ENCODE data around the gene HLA-DOB. TPM values are rescaled to one million over a fixed set of nuclear protein-coding genes. Genes with fewer than 3 reads are reported as not detected.

Gene HLA-DOB
- total RNA-seq, 1 donor from 2014 or later = not detected

DNA sequence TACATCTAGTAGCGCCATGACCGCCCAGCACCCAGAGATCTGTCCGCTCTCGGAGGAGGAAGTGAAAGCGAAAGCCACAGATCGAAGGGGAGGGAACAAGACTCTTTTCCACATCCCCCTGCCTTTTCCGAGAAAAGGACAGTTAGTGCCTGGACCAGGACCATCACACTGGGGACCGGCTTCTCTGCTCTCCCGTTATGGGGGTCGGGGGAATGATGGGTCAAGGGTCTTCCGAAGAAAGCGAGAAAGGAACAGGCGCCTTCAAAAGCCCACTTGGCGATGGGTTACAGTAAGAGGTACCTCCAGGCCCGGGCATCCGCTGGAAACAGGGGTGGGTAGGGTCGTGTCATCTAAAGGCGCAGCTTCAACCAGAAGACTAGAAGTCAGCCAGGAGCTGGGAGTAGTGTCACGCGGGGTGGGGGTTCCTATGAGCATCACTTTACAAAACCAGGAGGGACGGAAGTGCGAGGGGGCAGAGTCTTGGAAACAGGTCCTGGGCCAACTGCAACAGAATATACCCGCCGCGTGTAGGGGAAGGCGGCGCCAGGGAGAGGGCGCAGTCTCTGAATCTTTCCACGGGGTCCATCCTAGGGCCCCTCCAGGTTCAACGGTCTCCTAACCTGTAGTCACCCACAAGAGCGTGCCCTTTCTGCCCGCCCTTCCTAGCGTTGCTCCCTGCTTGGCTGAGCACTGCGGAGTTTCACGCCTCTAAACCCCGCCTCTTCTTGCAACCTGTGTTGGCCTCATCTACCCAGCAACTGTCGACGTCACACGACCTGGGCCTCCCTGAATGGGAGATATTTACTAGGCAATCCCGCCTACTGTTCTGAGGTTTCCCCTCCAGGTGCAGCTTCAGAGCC, 27.4 kb upstream of the HLA-DOB start, which contains the start of gene PSMB8:
Gene PSMB8, minus strand, starts transcription at position 69 of the 860 bp plus-strand sequence. Its CDS starts 51 bp downstream, at position 18.
- DNase-seq (ENCODE audit: low spot score) = peak; percentile 96

DNA sequence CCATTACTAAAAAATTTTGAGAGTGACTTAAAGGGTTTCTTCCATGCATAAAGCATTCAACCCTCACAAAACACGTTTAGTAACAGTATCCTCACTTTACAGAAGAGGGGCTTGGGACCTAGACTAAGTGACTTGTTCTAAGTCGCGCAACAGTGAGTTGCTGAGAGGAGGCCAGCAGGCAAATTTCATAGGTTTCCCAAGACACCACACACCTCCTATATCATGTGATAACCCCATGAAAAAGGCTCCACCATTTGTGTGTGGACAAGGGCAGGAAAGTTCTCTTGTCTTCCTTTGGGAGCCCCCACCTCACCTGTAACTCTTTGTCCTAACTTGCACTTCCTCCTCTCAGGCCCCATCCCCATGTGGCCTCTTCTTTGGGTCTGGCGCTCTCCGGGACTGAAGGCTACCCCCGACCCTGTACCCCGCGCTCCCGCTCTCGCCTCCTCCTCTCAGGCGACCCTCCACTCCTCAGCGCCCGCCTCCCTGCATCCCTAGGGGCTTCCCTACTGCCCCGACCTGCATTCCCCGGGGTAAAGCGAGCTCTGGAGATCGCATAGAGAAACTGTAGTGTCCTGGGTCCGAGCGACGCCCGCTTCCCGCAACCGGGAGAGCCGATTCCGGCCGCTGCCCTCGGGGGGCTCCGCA, 26.7 kb upstream of the HLA-DOB start:
- DNase-seq (ENCODE audit: low spot score) = no peak

DNA sequence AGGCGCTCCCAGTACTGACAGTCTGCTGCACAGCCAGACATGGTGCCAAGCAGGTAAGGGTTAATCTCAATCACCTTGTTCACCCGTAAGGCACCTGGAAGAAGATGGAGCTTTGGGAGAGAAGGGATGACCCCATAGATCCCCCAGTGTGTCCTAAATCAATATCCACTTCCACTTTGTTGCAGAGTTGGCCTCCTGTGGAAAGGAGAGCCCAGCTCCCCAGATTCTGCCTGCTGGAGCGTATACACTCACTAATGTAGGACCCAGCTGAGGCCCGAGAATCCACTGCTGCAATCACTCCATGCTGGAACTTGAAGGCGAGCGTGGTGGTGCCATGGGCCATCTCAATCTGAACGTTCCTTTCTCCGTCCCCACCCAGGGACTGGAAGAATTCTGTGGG, 25.9 kb upstream of the HLA-DOB start:
- DNase-seq (ENCODE audit: low spot score) = no peak

DNA sequence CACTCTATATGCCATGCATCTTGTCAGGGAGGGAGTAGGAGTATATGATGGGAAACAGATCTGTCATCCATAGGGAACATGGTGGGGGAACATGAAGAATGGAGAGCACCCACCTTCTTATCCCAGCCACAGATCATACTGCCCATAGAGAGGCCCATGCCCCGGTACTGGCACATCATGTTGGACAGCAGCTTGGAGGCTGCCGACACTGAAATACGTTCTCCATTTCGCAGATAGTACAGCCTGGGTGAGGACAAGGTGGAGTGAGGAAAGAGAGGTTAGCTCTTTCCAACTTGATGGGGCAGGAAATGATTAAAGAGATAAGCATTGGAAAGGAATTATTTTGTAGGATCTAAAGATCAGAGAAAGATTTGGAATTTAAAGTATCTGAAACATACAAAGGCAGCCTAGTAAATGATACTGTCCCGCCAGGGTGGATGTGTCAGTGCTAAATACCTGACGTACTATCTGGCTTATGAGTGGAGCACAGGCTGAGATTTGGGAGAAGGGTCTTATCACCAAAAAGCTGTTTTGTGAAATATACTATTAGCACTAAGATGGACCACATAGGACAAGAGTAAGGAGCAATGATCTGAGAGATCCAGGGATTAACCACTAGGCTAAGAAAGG, 25.3 kb upstream of the HLA-DOB start:
- DNase-seq (ENCODE audit: low spot score) = no peak

GRCh38 chr6:32840604-32841246, 23.9 kb upstream of the HLA-DOB start:
- no peak for DNase-seq (ENCODE audit: low spot score)

DNA sequence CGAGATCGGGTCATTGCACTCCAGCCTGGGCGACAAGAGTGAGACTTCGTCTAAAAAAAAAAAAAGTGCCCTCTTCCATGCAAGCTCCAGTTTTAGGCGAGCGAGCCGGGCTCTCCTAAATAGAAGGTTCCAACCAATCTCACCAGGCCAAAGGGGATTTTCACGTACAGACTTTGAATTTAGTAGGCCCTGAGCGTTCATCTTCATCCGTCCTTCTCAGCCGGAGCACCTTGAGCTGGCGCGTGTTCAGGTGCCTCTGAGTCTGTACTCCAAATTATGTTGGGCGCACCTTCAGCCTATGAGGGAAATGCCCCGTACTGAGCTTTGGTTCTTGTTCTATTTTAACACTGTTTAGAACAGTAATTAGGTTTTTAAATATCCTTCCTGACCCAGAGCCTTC, 22.6 kb upstream of the HLA-DOB start:
- DNase-seq (ENCODE audit: low spot score) = no peak

- DNase-seq (ENCODE audit: low spot score) = peak; percentile 99
These were observed 21.5 kb upstream of the HLA-DOB start, which contains the start of gene TAP2 for GRCh38 chr6:32838114-32838958. TAP2 (minus strand) TSS chr6:32838739; CDS start chr6:32838233, 506 bp downstream.

GRCh38 chr6:32837651-32838113, 20.9 kb upstream of the HLA-DOB start:
- no peak for DNase-seq (ENCODE audit: low spot score)

- DNase-seq (ENCODE audit: low spot score) = no peak
These were observed 20.1 kb upstream of the HLA-DOB start for GRCh38 chr6:32836873-32837272.

DNA sequence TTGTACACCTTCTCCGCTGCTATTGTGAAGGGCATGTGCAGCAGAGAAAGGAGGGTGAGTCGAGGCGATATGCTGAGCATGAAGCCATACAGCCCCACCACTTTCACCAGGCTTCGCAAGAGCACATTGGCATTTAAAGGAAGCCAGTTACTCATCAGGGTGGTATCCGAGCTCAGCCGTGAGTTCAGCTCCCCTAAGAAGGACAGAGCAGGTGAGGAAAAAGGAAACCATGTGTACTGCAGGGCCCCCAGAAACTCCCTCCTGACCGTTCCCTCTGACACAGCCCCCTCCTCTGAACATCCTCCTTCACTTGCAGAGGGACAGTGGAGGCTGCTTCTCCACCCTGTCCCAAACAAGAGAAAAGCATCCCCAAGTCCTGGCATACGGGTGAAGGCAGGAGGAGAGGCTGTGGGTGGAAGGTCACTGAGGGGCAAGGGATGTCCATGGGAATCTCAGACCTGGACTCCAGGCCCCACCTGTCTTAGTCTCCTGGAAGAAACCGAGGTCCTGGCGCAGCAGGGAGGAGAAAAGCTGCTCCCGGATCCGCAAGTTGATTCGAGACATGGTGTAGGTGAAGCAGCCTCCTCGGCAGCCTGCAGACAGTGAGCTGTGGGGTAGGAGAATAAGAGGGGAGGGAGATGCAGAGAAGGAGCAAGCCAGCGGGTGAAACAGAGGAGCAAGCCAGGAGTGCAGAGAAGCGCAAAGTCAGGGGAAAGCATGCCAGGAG, 18.5 kb upstream of the HLA-DOB start:
- no peak for DNase-seq (ENCODE audit: low spot score)

- no peak for DNase-seq (ENCODE audit: low spot score)
These were observed 16.9 kb upstream of the HLA-DOB start for GRCh38 chr6:32833664-32834063.

DNA sequence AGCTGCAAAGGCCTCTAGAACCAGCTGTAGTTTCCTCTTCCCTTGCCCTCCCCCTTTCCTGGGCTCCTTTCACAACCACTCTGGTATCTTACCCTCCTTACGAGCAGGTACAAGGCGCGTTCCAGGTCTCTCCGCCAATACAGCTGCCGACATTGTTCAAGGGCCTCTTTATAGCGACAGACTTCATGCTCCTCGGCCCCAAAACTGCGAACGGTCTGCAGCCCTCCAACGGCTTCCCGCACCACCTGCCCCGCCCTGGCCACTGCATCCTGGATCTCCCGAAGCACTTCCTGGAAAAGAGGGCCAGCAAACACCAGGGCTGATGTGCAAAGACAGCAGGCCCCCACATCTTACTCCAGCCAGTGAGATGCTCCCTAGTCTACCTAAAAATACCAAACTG, 15.7 kb upstream of the HLA-DOB start:
- DNase-seq (ENCODE audit: low spot score) = no peak

GRCh38 chr6:32830936-32831335, 14.1 kb upstream of the HLA-DOB start:
- DNase-seq (ENCODE audit: low spot score) = no peak

- DNase-seq (ENCODE audit: low spot score) = no peak
These were observed 13.2 kb upstream of the HLA-DOB start for GRCh38 chr6:32830017-32830416.

DNA sequence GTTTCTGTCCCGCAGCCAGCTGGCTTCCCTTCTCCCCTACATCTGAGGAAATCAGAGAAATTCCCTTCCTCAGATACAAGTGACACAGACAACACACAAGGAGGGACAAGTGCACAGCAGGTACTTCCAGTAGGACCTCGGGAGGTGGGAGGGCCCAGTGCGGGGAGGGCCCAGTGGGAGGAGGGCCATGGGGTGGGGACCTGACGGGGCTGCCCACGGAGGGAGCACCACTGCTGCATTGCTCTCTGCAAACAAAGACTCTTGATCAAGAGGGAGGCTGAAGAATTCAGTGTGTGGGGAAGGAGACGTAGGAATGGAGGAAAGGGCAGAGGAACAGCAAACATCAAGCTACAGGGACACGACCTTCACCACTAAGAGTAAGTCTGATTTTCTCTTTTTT, 12.7 kb upstream of the HLA-DOB start:
- no peak for DNase-seq (ENCODE audit: low spot score)

DNA sequence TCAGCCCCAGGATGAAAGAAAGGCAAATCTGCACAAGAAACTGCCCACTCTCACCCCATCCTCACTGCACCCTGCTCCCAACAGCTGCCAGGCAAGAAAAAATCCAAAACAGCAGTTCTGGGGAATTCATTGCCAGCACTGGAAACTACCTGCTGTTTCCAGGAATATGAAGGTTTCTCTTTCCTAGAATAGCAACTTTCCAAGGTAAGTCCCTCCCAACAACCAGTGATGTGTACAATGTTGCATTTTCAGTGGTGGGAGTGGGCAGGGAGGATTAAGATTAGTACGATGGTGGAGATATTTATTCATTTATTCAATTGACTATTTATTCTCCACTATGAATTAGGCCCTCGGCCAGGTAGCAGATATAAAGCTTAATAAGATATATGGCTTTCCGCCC, 10.2 kb upstream of the HLA-DOB start:
- no peak for DNase-seq (ENCODE audit: low spot score)

- no peak for DNase-seq (ENCODE audit: low spot score)
These were observed 9.2 kb upstream of the HLA-DOB start for GRCh38 chr6:32825966-32826365.

GRCh38 chr6:32819729-32820128, 2.9 kb upstream of the HLA-DOB start:
- DNase-seq (ENCODE audit: low spot score) = no peak

DNA sequence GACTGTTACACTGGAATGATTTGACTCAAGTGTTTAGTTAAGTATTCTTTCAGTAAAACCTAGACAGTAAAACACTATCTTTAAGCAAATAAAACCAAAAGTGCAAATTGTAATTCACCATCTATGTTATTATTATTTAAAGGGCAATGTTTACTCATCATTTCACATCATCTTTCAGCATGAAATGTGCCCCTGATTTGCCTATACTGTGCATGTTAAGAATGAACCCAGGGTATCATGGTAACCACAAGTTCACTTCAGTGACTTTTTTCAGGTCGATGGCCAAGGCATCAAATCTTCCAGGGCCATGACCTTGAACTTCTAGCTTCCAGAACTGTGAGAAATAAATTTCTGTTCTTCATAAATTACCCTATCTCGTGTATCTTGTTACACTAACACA, 2.1 kb upstream of the HLA-DOB start:
- no peak for DNase-seq (ENCODE audit: low spot score)

GRCh38 chr6:32815996-32816395, 806 bp downstream of the HLA-DOB start:
- DNase-seq (ENCODE audit: low spot score) = no peak

Measured in mesenteric fat pad (tissue), 1 donor.